HCT116 (cell line): ENCODE measurements around the gene APOC1. TPM values are rescaled to one million over a fixed set of nuclear protein-coding genes. Genes with fewer than 3 reads are reported as not detected.

Source experiments
- ATAC-seq: fragments of 200-7000 bp; cut with Tn5 transposase; 2 replicates; pipeline ENCODE4 v1.9.1; 2020; ENCODE audit warnings: mild to moderate bottlenecking, moderate library complexity
- BruUV-seq: library from RNA; stranded (reverse); fragments of 400-500 nt; replicated peaks from 2 replicates; lab custom pipeline; 2021; lab: Mats Ljungman, UMichigan
- CTCF ChIA-PET: fragments of 300-600 bp; sonication (Branson Sonifier 250); formaldehyde crosslinking; loops from one replicate; lab custom pipeline; 2021; ENCODE audit warnings: antibody characterized with exemption; lab: Charles Lee
- POLR2A ChIA-PET: fragments of 300-600, 350-600 bp; sonication (Branson Sonifier 250); formaldehyde crosslinking; loops from one replicate; lab custom pipeline; 2021; ENCODE audit warnings: antibody characterized with exemption; lab: Charles Lee
- RAD21 ChIA-PET, 2 experiments: fragments of 300-600 bp; sonication (Branson Sonifier 250); formaldehyde crosslinking; loops; one replicate each; lab custom pipeline; 2023; ENCODE audit warnings: low total read pairs in 2 of 2; ENCODE audit not compliant: uncharacterized antibody in 2 of 2, unreplicated experiment in 2 of 2, low non-redundant PET in 1 of 2; lab: Charles Lee
- DNase-seq: peaks from one replicate; pipeline ENCODE4 v3.0.0-alpha.2; 2010; ENCODE audit warnings: low read depth, low spot score
- H2AFZ ChIP-seq: fragments of 200-600 bp; shearing (Covaris generic), sonication (generic); 2 replicates; pipeline ENCODE4 v1.6.1; 2017; ENCODE audit warnings: low read depth, mixed run types, mixed read lengths, antibody characterized with exemption, low read length; ENCODE audit not compliant: poor library complexity, severe bottlenecking
- H3K27ac ChIP-seq: 2 replicates; pipeline ENCODE4 v1.5.1; 2012; ENCODE audit warnings: low read depth, low read length
- H3K27me3 ChIP-seq: fragments of 200-600 bp; sonication (generic); 2 replicates; pipeline ENCODE4 v1.6.1; 2016; ENCODE audit warnings: mixed run types, low read length, mixed read lengths; ENCODE audit not compliant: insufficient read depth
- H3K36me3 ChIP-seq, 2 experiments: fragments of 200-500 bp in 1 of 2; fragments of 200-600 bp in 1 of 2; sonication (Bioruptor generic) in 1 of 2; sonication (generic) in 1 of 2; 2 replicates each; pipeline versions ENCODE4 v1.5.1 to v1.6.1; 2014 to 2016; ENCODE audit warnings: low read length in 2 of 2, inconsistent platforms in 1 of 2, mixed read lengths in 1 of 2, mixed run types in 1 of 2; ENCODE audit not compliant: insufficient read depth in 2 of 2, control insufficient read depth in 1 of 2
- H3K4me1 ChIP-seq, 2 experiments: fragments of 200-600 bp in 1 of 2; sonication (generic) in 1 of 2; 2 replicates each; pipeline versions ENCODE4 v1.5.1 to v1.6.1; 2012 to 2017; ENCODE audit warnings: low read length in 2 of 2, inconsistent platforms in 1 of 2, mild to moderate bottlenecking in 1 of 2, mixed read lengths in 1 of 2, mixed run types in 1 of 2, moderate library complexity in 1 of 2; ENCODE audit not compliant: insufficient read depth in 2 of 2, control insufficient read depth in 1 of 2
- H3K4me2 ChIP-seq: fragments of 200-600 bp; sonication (generic); 2 replicates; pipeline ENCODE4 v1.6.1; 2017; ENCODE audit warnings: mixed run types, low read length, mixed read lengths
- H3K4me3 ChIP-seq, 2 experiments: fragments of 200-600 bp in 1 of 2; sonication (generic) in 1 of 2; replicated peaks in 1 of 2; 2 replicates each; pipeline ENCODE4 v1.5.1; 2011 to 2016; ENCODE audit warnings: low read length in 2 of 2, control low read depth in 1 of 2, low read depth in 1 of 2, mild to moderate bottlenecking in 1 of 2, mixed read lengths in 1 of 2, mixed run types in 1 of 2
- H3K79me2 ChIP-seq: fragments of 200-600 bp; sonication (generic); 2 replicates; pipeline ENCODE4 v1.6.1; 2017; ENCODE audit warnings: mild to moderate bottlenecking, mixed run types, low read length, moderate library complexity, mixed read lengths; ENCODE audit not compliant: insufficient read depth
- H3K9ac ChIP-seq: fragments of 200-600 bp; sonication (generic); 2 replicates; pipeline ENCODE4 v1.6.1; 2016; ENCODE audit warnings: low read length, mixed read lengths
- H3K9me2 ChIP-seq: fragments of 200-600 bp; sonication (generic), shearing (Covaris generic); 2 replicates; pipeline ENCODE4 v1.6.1; 2017; ENCODE audit warnings: mixed run types, mild to moderate bottlenecking, moderate library complexity; ENCODE audit not compliant: insufficient read depth
- H3K9me3 ChIP-seq, 2 experiments: fragments of 200-500 bp in 1 of 2; fragments of 200-600 bp in 1 of 2; sonication (Bioruptor generic) in 1 of 2; sonication (generic) in 1 of 2; 2 replicates each; pipeline ENCODE4 v1.6.1; 2014 to 2017; ENCODE audit warnings: low read length in 2 of 2, mixed read lengths in 2 of 2, inconsistent platforms in 1 of 2, low read depth in 1 of 2, mild to moderate bottlenecking in 1 of 2, mixed run types in 1 of 2, moderate library complexity in 1 of 2; ENCODE audit not compliant: control insufficient read depth in 1 of 2, insufficient read depth in 1 of 2
- H4K20me1 ChIP-seq: fragments of 200-600 bp; sonication (generic), shearing (Covaris generic); 2 replicates; pipeline ENCODE4 v1.6.1; 2017; ENCODE audit warnings: mixed run types, mild to moderate bottlenecking, moderate library complexity; ENCODE audit not compliant: insufficient read depth
- CBX3 ChIP-seq: IDR thresholded peaks from 2 replicates; pipeline ENCODE4 v1.6.1; 2012; ENCODE audit warnings: low read depth
- CEBPB ChIP-seq: IDR thresholded peaks from 2 replicates; pipeline ENCODE4 v1.6.1; 2012; ENCODE audit warnings: low read depth
- CTCF ChIP-seq, 3 experiments: fragments of 200-600 bp in 1 of 3; sonication (generic) in 1 of 3; IDR thresholded peaks in 2 of 3; conservative IDR thresholded peaks in 1 of 3; 2 replicates each; pipeline ENCODE4 v1.5.1; 2012 to 2017; ENCODE audit warnings: low read depth in 2 of 3, low read length in 2 of 3, antibody characterized with exemption in 1 of 3, borderline replicate concordance in 1 of 3, control low read depth in 1 of 3, mild to moderate bottlenecking in 1 of 3, mixed read lengths in 1 of 3, mixed run types in 1 of 3, moderate library complexity in 1 of 3; ENCODE audit not compliant: insufficient read depth in 1 of 3
- EGR1 ChIP-seq: IDR thresholded peaks from 2 replicates; pipeline ENCODE4 v1.6.1; 2012; ENCODE audit warnings: low read depth
- ELF1 ChIP-seq: IDR thresholded peaks from 2 replicates; pipeline ENCODE4 v1.6.1; 2012; ENCODE audit warnings: low read depth, borderline replicate concordance
- EZH2phosphoT487 ChIP-seq: fragments of 200-600 bp; IDR thresholded peaks from 2 replicates; pipeline ENCODE4 v1.6.1; 2018; ENCODE audit warnings: antibody characterized with exemption, borderline replicate concordance
- FOSL1 ChIP-seq: IDR thresholded peaks from 2 replicates; pipeline ENCODE4 v1.6.1; 2012; ENCODE audit warnings: low read depth
- MAX ChIP-seq: IDR thresholded peaks from 2 replicates; pipeline ENCODE4 v1.6.1; 2012
- POLR2A ChIP-seq: IDR thresholded peaks from 2 replicates; pipeline ENCODE4 v1.7.0; 2011; ENCODE audit warnings: borderline replicate concordance; ENCODE audit not compliant: insufficient read depth, insufficient read length; ENCODE audit errors: extremely low read depth
- POLR2AphosphoS5 ChIP-seq: IDR thresholded peaks from 2 replicates; pipeline ENCODE4 v1.6.1; 2011; ENCODE audit warnings: mild to moderate bottlenecking, low read depth, low read length, moderate library complexity
- REST ChIP-seq: IDR thresholded peaks from 2 replicates; pipeline ENCODE4 v1.6.1; 2012; ENCODE audit warnings: low read depth
- SRF ChIP-seq: IDR thresholded peaks from 2 replicates; pipeline ENCODE4 v1.6.1; 2012; ENCODE audit warnings: low read depth
- ZFX ChIP-seq: fragments of 450-650 bp; IDR thresholded peaks from 2 replicates; pipeline ENCODE4 v1.6.1; 2017
- ZNF274 ChIP-seq: fragments of 200-500 bp; sonication (Bioruptor generic); IDR thresholded peaks from 2 replicates; pipeline ENCODE4 v1.6.1; 2014; ENCODE audit warnings: mild to moderate bottlenecking, low read depth, low read length, inconsistent platforms
- intact Hi-C: fragments of 100-400 bp; cut with micrococcal nuclease; formaldehyde crosslinking; loops from 2 replicates; pipeline ENCODE4 v1.10.0; 2022
- total RNA-seq: library from RNA; stranded (reverse); gene quantifications from one replicate; pipeline ENCODE4 v1.2.1, GENCODE V29; 2021; ENCODE audit not compliant: unreplicated experiment
- TF ChIP-seq, protein P1 (sequence below): IDR thresholded peaks from 2 replicates; pipeline ENCODE4 v1.6.1; 2011; ENCODE audit warnings: mild to moderate bottlenecking, low read length, moderate library complexity; ENCODE audit not compliant: insufficient replicate concordance; ENCODE audit errors: extremely low read depth

Gene APOC1
- total RNA-seq, 1 experiment from 2014 or later, result 5.1 TPM

- no peak overlapping the region for H3K9ac ChIP-seq
- peaks cover 2% of the 10 kb centered on the region; the same call in 1 of the 2 replicates for H3K79me2 ChIP-seq
- no peaks in the 10 kb centered on the region for H3K9me2 ChIP-seq
- ChIA-PET POLR2A (no interaction called here), CTCF (no interaction called here), RAD21 (no interaction called here)
- 0 out of 4 replicates have a peak, but pooled peaks cover 0 to 4% of the 10 kb centered on the region in 2 experiments for H3K36me3 ChIP-seq
- intact Hi-C loops, result no loop called here
- H3K4me2 ChIP-seq, result no peak overlapping the region
- peaks cover 9 to 21% of the 10 kb centered on the region in 2 experiments for H3K4me1 ChIP-seq
- H4K20me1 ChIP-seq, result no peaks in the 10 kb centered on the region
- no peaks in the 10 kb centered on the region for H3K9me3 ChIP-seq
- ATAC-seq (no peak), DNase-seq (no peak)
- TF ChIP-seq POLR2AphosphoS5 (no peak), ZFX (no peak), EZH2phosphoT487 (no peak), REST (no peak), FOSL1 (no peak), EGR1 (no peak), SRF (no peak), MAX (no peak), ZNF274 (no peak), POLR2A (no peak), CBX3 (no peak), CEBPB (no peak), ELF1 (no peak), CTCF (IDR thresholded peaks at IDR 0.05 in 2 of 3, conservative IDR thresholded peaks at IDR 0.05 in 1 of 3; ENCODE audit: borderline replicate concordance in 1 of 3, insufficient read depth in 1 of 3, low read depth in 2 of 3, low read length in 2 of 3) (no peak)
- TF ChIP-seq, protein P1, sequence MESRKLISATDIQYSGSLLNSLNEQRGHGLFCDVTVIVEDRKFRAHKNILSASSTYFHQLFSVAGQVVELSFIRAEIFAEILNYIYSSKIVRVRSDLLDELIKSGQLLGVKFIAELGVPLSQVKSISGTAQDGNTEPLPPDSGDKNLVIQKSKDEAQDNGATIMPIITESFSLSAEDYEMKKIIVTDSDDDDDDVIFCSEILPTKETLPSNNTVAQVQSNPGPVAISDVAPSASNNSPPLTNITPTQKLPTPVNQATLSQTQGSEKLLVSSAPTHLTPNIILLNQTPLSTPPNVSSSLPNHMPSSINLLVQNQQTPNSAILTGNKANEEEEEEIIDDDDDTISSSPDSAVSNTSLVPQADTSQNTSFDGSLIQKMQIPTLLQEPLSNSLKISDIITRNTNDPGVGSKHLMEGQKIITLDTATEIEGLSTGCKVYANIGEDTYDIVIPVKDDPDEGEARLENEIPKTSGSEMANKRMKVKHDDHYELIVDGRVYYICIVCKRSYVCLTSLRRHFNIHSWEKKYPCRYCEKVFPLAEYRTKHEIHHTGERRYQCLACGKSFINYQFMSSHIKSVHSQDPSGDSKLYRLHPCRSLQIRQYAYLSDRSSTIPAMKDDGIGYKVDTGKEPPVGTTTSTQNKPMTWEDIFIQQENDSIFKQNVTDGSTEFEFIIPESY, result no peak
- H3K27ac ChIP-seq, result no peak overlapping the region
- H2AFZ ChIP-seq, result no peak overlapping the region
- no peaks in the 10 kb centered on the region for H3K27me3 ChIP-seq
- no peak overlapping the region for H3K4me3 ChIP-seq
- no TSS peak for BruUV-seq
Measured at GRCh38 chr19:44886141-44886540, 28.3 kb upstream of the APOC1 start.
